Measurements from ENCODE around the gene SIGLEC5. TPM values are rescaled to one million over a fixed set of nuclear protein-coding genes. Genes with fewer than 3 reads are reported as not detected.

SIGLEC5 gene
- total and polyA plus RNA-seq, 2 of the 13 experiments (the other 11 are each of a cell fraction or from before 2014, with no cell fraction given) = not detected

GRCh38 chr19:51593969-51594773, 36.0 kb downstream of the SIGLEC5 start (continued):
- TF ChIP-seq ZNF207 (IDR thresholded peaks at IDR 0.05; ENCODE audit: borderline replicate concordance) (no peak), ZBTB40 (IDR thresholded peaks at IDR 0.05) (no peak), ZBTB40 (CRISPR knock-in tag; IDR thresholded peaks at IDR 0.05) (peak; percentile 67; the same call in 1 of the 2 replicates), YEATS2 (CRISPR knock-in tag; IDR thresholded peaks at IDR 0.05; ENCODE audit: borderline replicate concordance) (peak; percentile 30; the same call in 1 of the 2 replicates), TEAD2 (CRISPR knock-in tag; IDR thresholded peaks at IDR 0.05) (no peak), MTF2 (CRISPR knock-in tag; IDR thresholded peaks at IDR 0.05; ENCODE audit: borderline replicate concordance) (no peak), RCOR2 (CRISPR knock-in tag; IDR thresholded peaks at IDR 0.05) (no peak), ZNF24 (IDR thresholded peaks at IDR 0.05) (no peak), ZFP90 (CRISPR knock-in tag; IDR thresholded peaks at IDR 0.05; ENCODE audit: borderline replicate concordance) (no peak), HNF1B (CRISPR knock-in tag; IDR thresholded peaks at IDR 0.05) (no peak), ZFP41 (CRISPR knock-in tag; IDR thresholded peaks at IDR 0.05; ENCODE audit: borderline replicate concordance) (no peak), ZNF263 (CRISPR knock-in tag; IDR thresholded peaks at IDR 0.05) (no peak), AGO2 (optimal IDR thresholded peaks at IDR 0.05; ENCODE audit: low read depth, low read length) (peak; percentile 18), ZNF367 (CRISPR knock-in tag; IDR thresholded peaks at IDR 0.05; ENCODE audit: borderline replicate concordance) (no peak), IRF9 (CRISPR knock-in tag; IDR thresholded peaks at IDR 0.05; ENCODE audit: borderline replicate concordance) (peak; percentile 23; the same call in 1 of the 2 replicates), STAG1 (CRISPR knock-in tag; IDR thresholded peaks at IDR 0.05) (no peak), HOXA7 (CRISPR knock-in tag; IDR thresholded peaks at IDR 0.05) (no peak), ARNT (IDR thresholded peaks at IDR 0.05) (no peak), PHF8 (CRISPR knock-in tag; IDR thresholded peaks at IDR 0.05) (peak; percentile 39; the same call in 1 of the 2 replicates)
